Kasumi-1 (cell line): ENCODE data around the gene OTUB1.
"Not testable (repeated sequence)": the region's sequence is repeated elsewhere in the genome, so short reads cannot be mapped to it uniquely, and the experiment has no call there.

ENCODE experiments used
- DNase-seq, 2 experiments: peaks; one replicate each; lab custom pipeline; 2025; lab: John Stamatoyannopoulos, UW

Gene OTUB1

DNA sequence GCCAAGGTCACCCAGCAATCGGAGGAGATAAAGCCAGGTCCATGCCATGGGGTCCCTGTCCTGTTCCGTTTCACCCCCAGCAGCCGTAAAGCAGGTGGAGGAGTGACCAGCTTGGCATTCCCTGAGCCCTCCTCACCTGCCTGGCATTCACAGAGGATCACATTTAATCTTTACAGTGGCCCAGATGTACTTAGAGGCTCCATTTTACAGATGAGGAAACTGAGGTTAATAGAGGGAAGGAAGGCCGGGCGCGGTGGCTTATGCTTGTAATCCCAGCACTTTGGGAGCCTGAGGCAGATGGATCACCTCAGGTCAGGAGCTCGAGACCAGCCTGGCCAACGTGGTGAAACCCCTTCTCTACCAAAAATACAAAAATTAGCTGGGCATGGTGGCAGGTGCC lies 61.1 kb downstream of the OTUB1 start:
- DNase-seq = not testable (repeated sequence)
